DMS 273 (cell line): ENCODE measurements around the gene SORBS2.
A peak's percentile ranks its signal among the peaks of the same experiment; 100 is the strongest.
"Not testable (repeated sequence)": the region's sequence is repeated elsewhere in the genome, so short reads cannot be mapped to it uniquely, and the experiment has no call there.

Source experiments
- DNase-seq: peaks from one replicate; lab custom pipeline; 2025; ENCODE audit not compliant: unreplicated experiment; lab: John Stamatoyannopoulos, UW

The SORBS2 gene

GRCh38 chr4:185811509-185812364 is at the start of gene SORBS2:
Gene SORBS2 (minus strand): TSS chr4:185812194. CDS start chr4:185690571, 121,623 bp downstream.
- DNase-seq, result peak; percentile 79

- DNase-seq, result no peak
Observed at GRCh38 chr4:185859111-185859510, 47.1 kb upstream of the SORBS2 start.

- not testable (repeated sequence) for DNase-seq
Observed at GRCh38 chr4:185857561-185857960, 45.6 kb upstream of the SORBS2 start.

GRCh38 chr4:185853841-185854240 is 41.8 kb upstream of the SORBS2 start:
- DNase-seq, result no peak

GRCh38 chr4:185852961-185853360 is 41.0 kb upstream of the SORBS2 start:
- no peak for DNase-seq

- DNase-seq, result peak; percentile 60
Observed at GRCh38 chr4:185849664-185850550, 37.9 kb upstream of the SORBS2 start.

GRCh38 chr4:185847352-185848097 is 35.5 kb upstream of the SORBS2 start:
- DNase-seq, result peak; percentile 75

GRCh38 chr4:185846505-185847150 is 34.6 kb upstream of the SORBS2 start:
- DNase-seq, result peak; percentile 12

GRCh38 chr4:185845966-185846365 is 34.0 kb upstream of the SORBS2 start:
- peak; percentile 8 for DNase-seq

GRCh38 chr4:185841451-185841850 is 29.5 kb upstream of the SORBS2 start:
- DNase-seq, result no peak

GRCh38 chr4:185840953-185841352 is 29.0 kb upstream of the SORBS2 start:
- no peak for DNase-seq

- no peak for DNase-seq
Observed at GRCh38 chr4:185840201-185840600, 28.2 kb upstream of the SORBS2 start.

GRCh38 chr4:185839770-185840169 is 27.8 kb upstream of the SORBS2 start:
- DNase-seq, result no peak

- peak; percentile 5 for DNase-seq
Observed at GRCh38 chr4:185839194-185839712, 27.3 kb upstream of the SORBS2 start.

- DNase-seq, result no peak
Observed at GRCh38 chr4:185838514-185839193, 26.7 kb upstream of the SORBS2 start.

GRCh38 chr4:185838104-185838452 is 26.1 kb upstream of the SORBS2 start:
- no peak for DNase-seq

- no peak for DNase-seq
Observed at GRCh38 chr4:185837415-185838103, 25.6 kb upstream of the SORBS2 start.

GRCh38 chr4:185836241-185837084 is 24.5 kb upstream of the SORBS2 start:
- DNase-seq, result no peak
